Right ventricle myocardium superior (tissue), 1 donor: ENCODE measurements around the gene USP17L20. TPM values are rescaled to one million over a fixed set of nuclear protein-coding genes. Genes with fewer than 3 reads are reported as not detected.
"Not testable (repeated sequence)": the region's sequence is repeated elsewhere in the genome, so short reads cannot be mapped to it uniquely, and the experiment has no call there.

Experiments used
- ATAC-seq: fragments of 200-7000 bp; cut with Tn5 transposase; one replicate; pipeline ENCODE4 v1.9.1; 2020; ENCODE audit warnings: mild to moderate bottlenecking; ENCODE audit not compliant: poor library complexity
- DNase-seq: peaks from one replicate; pipeline ENCODE4 v3.0.0-alpha.2; 2020
- intact Hi-C: fragments of 100-400 bp; cut with DNase I; formaldehyde crosslinking; loops from one replicate; pipeline ENCODE4 v1.11.2; 2022
- long read RNA-seq: library from polyadenylated mRNA; unstranded; transcript quantifications from one replicate; pipeline ENCODE4 v2.0.0, GENCODE V29; 2021
- total RNA-seq: library from RNA; stranded (reverse); fragmentation: NEBNext Ultra II Directional; extraction: Animal tissue kit (Norgen Biotek cat#: 25700); gene quantifications from one replicate; pipeline ENCODE4 v1.2.1, GENCODE V29; 2021
- donor health status: DM: no; HTN: yes; CAD: no; lungs with severe emphysema.

The USP17L20 gene, protein sequence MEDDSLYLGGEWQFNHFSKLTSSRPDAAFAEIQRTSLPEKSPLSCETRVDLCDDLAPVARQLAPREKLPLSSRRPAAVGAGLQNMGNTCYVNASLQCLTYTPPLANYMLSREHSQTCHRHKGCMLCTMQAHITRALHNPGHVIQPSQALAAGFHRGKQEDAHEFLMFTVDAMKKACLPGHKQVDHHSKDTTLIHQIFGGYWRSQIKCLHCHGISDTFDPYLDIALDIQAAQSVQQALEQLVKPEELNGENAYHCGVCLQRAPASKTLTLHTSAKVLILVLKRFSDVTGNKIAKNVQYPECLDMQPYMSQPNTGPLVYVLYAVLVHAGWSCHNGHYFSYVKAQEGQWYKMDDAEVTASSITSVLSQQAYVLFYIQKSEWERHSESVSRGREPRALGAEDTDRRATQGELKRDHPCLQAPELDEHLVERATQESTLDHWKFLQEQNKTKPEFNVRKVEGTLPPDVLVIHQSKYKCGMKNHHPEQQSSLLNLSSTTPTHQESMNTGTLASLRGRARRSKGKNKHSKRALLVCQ
- total RNA-seq, result not detected
- long read RNA-seq, result 0 reads

DNA sequence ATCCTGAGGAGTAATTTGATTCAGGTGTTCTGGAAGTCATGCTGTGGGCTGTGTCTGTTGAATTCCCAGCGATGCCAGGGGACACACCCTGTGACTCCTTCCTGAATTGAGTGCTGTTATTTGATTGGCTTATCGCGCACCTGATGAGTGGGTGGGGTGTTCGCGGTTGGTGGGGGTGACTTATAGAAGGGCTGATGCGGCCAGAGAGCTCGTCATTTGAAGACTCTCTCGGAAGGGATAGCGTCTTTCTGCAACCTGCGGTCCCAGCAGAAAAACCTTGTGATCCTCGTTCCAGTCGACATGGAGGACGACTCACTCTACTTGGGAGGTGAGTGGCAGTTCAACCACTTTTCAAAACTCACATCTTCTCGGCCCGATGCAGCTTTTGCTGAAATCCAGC is at the start of gene USP17L20:
Gene USP17L20 (plus strand): TSS at position 301 of the 400 bp plus-strand sequence. CDS start 0 bp downstream, at position 301.
- intact Hi-C loops, DNase-seq, ATAC-seq: not testable (repeated sequence)

- intact Hi-C loops, DNase-seq, ATAC-seq: not testable (repeated sequence)
These were observed 47.6 kb upstream of the USP17L20 start, which contains the start of gene USP17L10 for GRCh38 chr4:9210357-9210756. USP17L10 (plus strand) TSS chr4:9210657; CDS start chr4:9210657, 0 bp downstream.

GRCh38 chr4:9214701-9215100 is 43.2 kb upstream of the USP17L20 start:
- ATAC-seq, intact Hi-C loops: not testable (repeated sequence)
- DNase-seq, result peak; percentile 29

- ATAC-seq, DNase-seq, intact Hi-C loops: not testable (repeated sequence)
These were observed 42.8 kb upstream of the USP17L20 start, which contains the start of gene USP17L11 for GRCh38 chr4:9215105-9215504. USP17L11 (plus strand) TSS chr4:9215405; CDS start chr4:9215405, 0 bp downstream.

- intact Hi-C loops, DNase-seq, ATAC-seq: not testable (repeated sequence)
These were observed 38.1 kb upstream of the USP17L20 start, which contains the start of gene USP17L12 for GRCh38 chr4:9219852-9220251. USP17L12 (plus strand) TSS chr4:9220152; CDS start chr4:9220152, 0 bp downstream.

- ATAC-seq, DNase-seq, intact Hi-C loops: not testable (repeated sequence)
These were observed 33.3 kb upstream of the USP17L20 start, which contains the start of gene USP17L13 for GRCh38 chr4:9224596-9224995. USP17L13 (plus strand) TSS chr4:9224896; CDS start chr4:9224896, 0 bp downstream.

- intact Hi-C loops, ATAC-seq: not testable (repeated sequence)
- peak; percentile 10 for DNase-seq
These were observed 27.7 kb upstream of the USP17L20 start for GRCh38 chr4:9230249-9230648.

GRCh38 chr4:9234085-9234484 is 23.8 kb upstream of the USP17L20 start, which contains the start of gene USP17L15:
USP17L15 (plus strand) TSS chr4:9234385; CDS start chr4:9234385, 0 bp downstream.
- ATAC-seq, intact Hi-C loops, DNase-seq: not testable (repeated sequence)

DNA sequence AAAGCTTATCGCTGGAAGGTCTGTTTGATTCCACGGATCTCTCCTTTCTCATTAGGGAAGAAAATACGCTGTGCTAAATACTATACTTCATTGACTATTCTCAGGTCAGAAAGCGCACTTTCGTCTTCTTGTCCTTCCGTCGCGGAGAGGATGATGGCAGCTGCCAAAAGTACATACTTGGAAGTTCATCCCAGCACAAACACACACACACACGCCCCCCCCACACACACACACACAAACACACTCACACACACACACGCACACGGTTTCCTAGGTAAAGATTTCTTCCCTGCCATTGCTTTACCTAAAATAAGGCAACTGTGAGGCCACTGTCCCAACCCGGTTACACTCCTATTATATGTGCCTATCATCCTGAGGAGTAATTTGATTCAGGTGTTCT is 19.5 kb upstream of the USP17L20 start:
- ATAC-seq, intact Hi-C loops: not testable (repeated sequence)
- peak; percentile 41 for DNase-seq

GRCh38 chr4:9243579-9243978 is 14.3 kb upstream of the USP17L20 start, which contains the start of gene USP17L17:
USP17L17 (plus strand) TSS chr4:9243879; CDS start chr4:9243879, 0 bp downstream.
- ATAC-seq, intact Hi-C loops, DNase-seq: not testable (repeated sequence)

DNA sequence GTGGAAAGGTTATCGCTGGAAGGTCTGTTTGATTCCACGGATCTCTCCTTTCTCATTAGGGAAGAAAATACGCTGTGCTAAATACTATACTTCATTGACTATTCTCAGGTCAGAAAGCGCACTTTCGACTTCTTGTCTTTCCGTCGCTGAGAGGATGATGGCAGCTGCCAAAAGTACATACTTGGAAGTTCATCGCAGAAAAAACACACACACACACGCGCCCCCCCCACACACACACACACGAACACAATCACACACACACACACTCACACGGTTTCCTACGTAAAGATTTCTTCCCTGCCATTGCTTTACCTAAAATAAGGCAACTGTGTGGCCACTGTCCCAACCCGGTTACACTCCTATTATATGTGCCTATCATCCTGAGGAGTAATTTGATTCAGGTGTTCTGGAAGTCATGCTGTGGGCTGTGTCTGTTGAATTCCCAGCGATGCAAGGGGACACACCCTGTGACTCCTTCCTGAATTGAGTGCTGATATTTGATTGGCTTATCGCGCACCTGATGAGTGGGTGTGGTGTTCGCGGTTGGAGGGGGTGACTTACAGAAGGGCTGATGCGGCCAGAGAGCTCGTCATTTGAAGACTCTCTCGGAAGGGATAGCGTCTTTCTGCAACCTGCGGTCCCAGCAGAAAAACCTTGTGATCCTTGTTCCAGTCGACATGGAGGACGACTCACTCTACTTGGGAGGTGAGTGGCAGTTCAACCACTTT is 9.8 kb upstream of the USP17L20 start, which contains the start of gene USP17L18:
Gene USP17L18 (plus strand): TSS at position 678 of the 728 bp plus-strand sequence. CDS start 0 bp downstream, at position 678.
- ATAC-seq, intact Hi-C loops: not testable (repeated sequence)
- DNase-seq, result peak; percentile 10

DNA sequence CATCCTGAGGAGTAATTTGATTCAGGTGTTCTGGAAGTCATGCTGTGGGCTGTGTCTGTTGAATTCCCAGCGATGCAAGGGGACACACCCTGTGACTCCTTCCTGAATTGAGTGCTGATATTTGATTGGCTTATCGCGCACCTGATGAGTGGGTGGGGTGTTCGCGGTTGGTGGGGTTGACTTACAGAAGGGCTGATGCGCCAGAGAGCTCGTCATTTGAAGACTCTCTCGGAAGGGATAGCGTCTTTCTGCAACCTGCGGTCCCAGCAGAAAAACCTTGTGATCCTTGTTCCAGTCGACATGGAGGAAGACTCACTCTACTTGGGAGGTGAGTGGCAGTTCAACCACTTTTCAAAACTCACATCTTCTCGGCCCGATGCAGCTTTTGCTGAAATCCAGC is 4.8 kb upstream of the USP17L20 start, which contains the start of gene USP17L19:
Gene USP17L19 (plus strand): TSS at position 301 of the 400 bp plus-strand sequence. CDS start 0 bp downstream, at position 301.
- intact Hi-C loops, DNase-seq, ATAC-seq: not testable (repeated sequence)

- intact Hi-C loops, DNase-seq, ATAC-seq: not testable (repeated sequence)
These were observed 4.6 kb downstream of the USP17L20 start, which contains the start of gene USP17L21 for GRCh38 chr4:9262572-9262971. USP17L21 (plus strand) TSS chr4:9262872; CDS start chr4:9262872, 0 bp downstream.

- intact Hi-C loops, DNase-seq, ATAC-seq: not testable (repeated sequence)
These were observed 9.4 kb downstream of the USP17L20 start, which contains the start of gene USP17L22 for GRCh38 chr4:9267319-9267718. USP17L22 (plus strand) TSS chr4:9267619; CDS start chr4:9267619, 0 bp downstream.

DNA sequence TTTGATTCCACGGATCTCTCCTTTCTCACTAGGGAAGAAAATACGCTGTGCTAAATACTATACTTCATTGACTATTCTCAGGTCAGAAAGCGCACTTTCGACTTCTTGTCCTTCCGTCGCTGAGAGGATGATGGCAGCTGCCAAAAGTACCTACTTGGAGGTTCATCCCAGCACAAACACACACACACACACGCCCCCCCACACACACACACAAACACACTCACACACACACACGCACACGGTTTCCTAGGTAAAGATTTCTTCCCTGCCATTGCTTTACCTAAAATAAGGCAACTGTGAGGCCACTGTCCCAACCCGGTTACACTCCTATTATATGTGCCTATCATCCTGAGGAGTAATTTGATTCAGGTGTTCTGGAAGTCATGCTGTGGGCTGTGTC is 13.8 kb downstream of the USP17L20 start:
- DNase-seq, result peak; percentile 53
- intact Hi-C loops, ATAC-seq: not testable (repeated sequence)
